Measurements from ENCODE around the gene PCSK6. TPM values are rescaled to one million over a fixed set of nuclear protein-coding genes. Genes with fewer than 3 reads are reported as not detected.
"Not testable (repeated sequence)": the region's sequence is repeated elsewhere in the genome, so short reads cannot be mapped to it uniquely, and the experiment has no call there.

Gene PCSK6
- total and polyA plus RNA-seq, 2 experiments from 2014 or later: 0.38 TPM; not detected in 1

GRCh38 chr15:101425787-101426365 lies 63.6 kb downstream of the PCSK6 start:
- no peaks in the 10 kb centered on the region for H3K9me3 ChIP-seq (ENCODE audit: low read depth)
- no peaks in the 10 kb centered on the region for H3F3A ChIP-seq (ENCODE audit: insufficient read depth)
- H2AFZ ChIP-seq: no peak overlapping the region
- no peak overlapping the region for H3K4me2 ChIP-seq (ENCODE audit: unreplicated experiment)
- H3K79me2 ChIP-seq (ENCODE audit: insufficient read depth): no peaks in the 10 kb centered on the region
- H3K27me3 ChIP-seq (replicated peaks; ENCODE audit: insufficient read depth): peaks cover 17% of the 10 kb centered on the region
- DNase-seq: no peak
- no peaks in the 10 kb centered on the region for H3K36me3 ChIP-seq (ENCODE audit: low read depth)
- in situ Hi-C loops (cut with MboI): no loop called here
- no peaks in the 10 kb centered on the region for H3K9me2 ChIP-seq (ENCODE audit: insufficient read depth)
- H3K4me3 ChIP-seq: no peak overlapping the region
- no peak overlapping the region for H3K27ac ChIP-seq
- WGBS, 2 experiments (ENCODE audit: low coverage in 1 of 2, low lambda C conversion rate in 2 of 2, missing lambda C conversion rate in 2 of 2): 72 to 73% methylated on average over 9 of the region's 9 CpGs
- no peak overlapping the region for H3K9ac ChIP-seq
- H4K20me1 ChIP-seq (ENCODE audit: insufficient read depth): no peaks in the 10 kb centered on the region
- TF ChIP-seq EZH2 (IDR thresholded peaks at IDR 0.05; ENCODE audit: insufficient read depth, poor library complexity, severe bottlenecking): no peak
- no peaks in the 10 kb centered on the region for H3K4me1 ChIP-seq (ENCODE audit: insufficient read depth)

GRCh38 chr15:101424984-101425383 lies 64.5 kb downstream of the PCSK6 start:
- Histone ChIP-seq H4K20me1 (ENCODE audit: insufficient read depth) (no peaks in the 10 kb centered on the region), H3K4me3 (no peak overlapping the region), H2AFZ (no peak overlapping the region), H3K27me3 (replicated peaks; ENCODE audit: insufficient read depth) (peaks cover 17% of the 10 kb centered on the region), H3K9ac (no peak overlapping the region), H3K9me3 (ENCODE audit: low read depth) (no peaks in the 10 kb centered on the region), H3K4me1 (ENCODE audit: insufficient read depth) (no peaks in the 10 kb centered on the region), H3K9me2 (ENCODE audit: insufficient read depth) (no peaks in the 10 kb centered on the region), H3K36me3 (ENCODE audit: low read depth) (no peaks in the 10 kb centered on the region), H3K4me2 (ENCODE audit: unreplicated experiment) (no peak overlapping the region), H3K27ac (no peak overlapping the region), H3K79me2 (ENCODE audit: insufficient read depth) (no peaks in the 10 kb centered on the region), H3F3A (ENCODE audit: insufficient read depth) (no peaks in the 10 kb centered on the region)
- TF ChIP-seq EZH2 (IDR thresholded peaks at IDR 0.05; ENCODE audit: insufficient read depth, poor library complexity, severe bottlenecking) (no peak), EZH2phosphoT487 (IDR thresholded peaks at IDR 0.05; ENCODE audit: insufficient read depth, low read depth) (no peak)
- 39 to 44% methylated on average over 6 to 7 of the region's 7 CpGs for WGBS, 2 experiments (ENCODE audit: low coverage in 1 of 2, low lambda C conversion rate in 2 of 2, missing lambda C conversion rate in 2 of 2)
- DNase-seq: no peak
- in situ Hi-C loops (cut with MboI): no loop called here

- in situ Hi-C loops (cut with MboI): no loop called here
- TF ChIP-seq EZH2 (IDR thresholded peaks at IDR 0.05; ENCODE audit: insufficient read depth, poor library complexity, severe bottlenecking): no peak
- no peak for TF ChIP-seq EZH2phosphoT487 (IDR thresholded peaks at IDR 0.05; ENCODE audit: insufficient read depth, low read depth)
These were observed 69.3 kb downstream of the PCSK6 start for GRCh38 chr15:101420232-101420631.

GRCh38 chr15:101416475-101416874 lies 73.0 kb downstream of the PCSK6 start:
- H3K4me3 ChIP-seq; H3K36me3 ChIP-seq (ENCODE audit: low read depth); H3K27me3 ChIP-seq (replicated peaks; ENCODE audit: insufficient read depth); H3K27ac ChIP-seq; in situ Hi-C loops (cut with MboI); H3K9me2 ChIP-seq (ENCODE audit: insufficient read depth); H3F3A ChIP-seq (ENCODE audit: insufficient read depth); H4K20me1 ChIP-seq (ENCODE audit: insufficient read depth); H3K9ac ChIP-seq; H3K4me2 ChIP-seq (ENCODE audit: unreplicated experiment); DNase-seq; H3K4me1 ChIP-seq (ENCODE audit: insufficient read depth); H3K9me3 ChIP-seq (ENCODE audit: low read depth); H3K79me2 ChIP-seq (ENCODE audit: insufficient read depth); H2AFZ ChIP-seq: not testable (repeated sequence)
- WGBS, 2 experiments (ENCODE audit: low coverage in 1 of 2, low lambda C conversion rate in 2 of 2, missing lambda C conversion rate in 2 of 2): 39 to 58% methylated on average over 6 of the region's 6 CpGs

More at GRCh38 chr15:101420232-101420631, 69.3 kb downstream of the PCSK6 start:
- no peaks in the 10 kb centered on the region for H3K36me3 ChIP-seq (ENCODE audit: low read depth)
- WGBS, 2 experiments (ENCODE audit: low coverage in 1 of 2, low lambda C conversion rate in 2 of 2, missing lambda C conversion rate in 2 of 2): 66 to 73% methylated on average over 4 of the region's 4 CpGs
- H3K27ac ChIP-seq: no peak overlapping the region
- no peaks in the 10 kb centered on the region for H3K9me2 ChIP-seq (ENCODE audit: insufficient read depth)
- DNase-seq: no peak
- no peaks in the 10 kb centered on the region for H3F3A ChIP-seq (ENCODE audit: insufficient read depth)
- H3K4me2 ChIP-seq (ENCODE audit: unreplicated experiment): no peak overlapping the region
- no peak overlapping the region for H3K4me3 ChIP-seq
- H2AFZ ChIP-seq: no peak overlapping the region
- H3K79me2 ChIP-seq (ENCODE audit: insufficient read depth): no peaks in the 10 kb centered on the region
- no peaks in the 10 kb centered on the region for H3K9me3 ChIP-seq (ENCODE audit: low read depth)
- H3K27me3 ChIP-seq (replicated peaks; ENCODE audit: insufficient read depth): peaks cover 14% of the 10 kb centered on the region
- H3K9ac ChIP-seq: no peak overlapping the region
- H4K20me1 ChIP-seq (ENCODE audit: insufficient read depth): no peaks in the 10 kb centered on the region
- H3K4me1 ChIP-seq (ENCODE audit: insufficient read depth): no peaks in the 10 kb centered on the region

- Histone ChIP-seq H3K9me2 (ENCODE audit: insufficient read depth) (no peaks in the 10 kb centered on the region), H2AFZ (no peak overlapping the region), H3K27ac (no peak overlapping the region), H3K4me1 (ENCODE audit: insufficient read depth) (no peaks in the 10 kb centered on the region), H3F3A (ENCODE audit: insufficient read depth) (no peaks in the 10 kb centered on the region), H3K4me3 (no peak overlapping the region), H3K9me3 (ENCODE audit: low read depth) (no peaks in the 10 kb centered on the region), H4K20me1 (ENCODE audit: insufficient read depth) (no peaks in the 10 kb centered on the region), H3K79me2 (ENCODE audit: insufficient read depth) (no peaks in the 10 kb centered on the region), H3K27me3 (replicated peaks; ENCODE audit: insufficient read depth) (no peaks in the 10 kb centered on the region; the same call in 1 of the 2 replicates), H3K36me3 (ENCODE audit: low read depth) (no peaks in the 10 kb centered on the region), H3K9ac (no peak overlapping the region), H3K4me2 (ENCODE audit: unreplicated experiment) (no peak overlapping the region)
- no peak for TF ChIP-seq EZH2phosphoT487 (IDR thresholded peaks at IDR 0.05; ENCODE audit: insufficient read depth, low read depth)
- TF ChIP-seq EZH2 (IDR thresholded peaks at IDR 0.05; ENCODE audit: insufficient read depth, poor library complexity, severe bottlenecking): no peak
- DNase-seq: no peak
- 47 to 70% methylated on average over 3 of the region's 3 CpGs for WGBS, 2 experiments (ENCODE audit: low coverage in 1 of 2, low lambda C conversion rate in 2 of 2, missing lambda C conversion rate in 2 of 2)
- in situ Hi-C loops (cut with MboI): no loop called here
These were observed 76.3 kb downstream of the PCSK6 start for GRCh38 chr15:101413239-101413638.
